ENCODE measurements around the gene SLC4A9.

DNA sequence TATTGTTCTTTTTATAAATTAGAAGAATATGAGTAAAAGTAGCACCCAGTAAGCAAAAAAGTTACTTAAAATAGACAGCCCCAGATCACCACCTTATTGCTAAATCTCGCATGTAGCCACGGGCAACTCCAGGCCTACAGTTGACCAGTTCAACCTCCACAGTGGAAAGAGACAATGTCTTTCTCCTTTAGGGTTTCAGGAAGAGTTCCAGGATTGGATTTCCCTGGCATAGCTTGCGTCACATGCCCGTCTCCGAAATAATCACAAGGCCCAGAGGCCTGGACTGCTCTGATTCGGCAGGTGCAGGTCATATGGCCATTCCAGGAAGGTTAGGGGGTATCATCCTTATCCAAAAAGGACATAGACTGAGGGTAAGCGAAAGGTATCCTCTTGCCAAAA lies 47.2 kb upstream of the SLC4A9 start:
- no peak for TF ChIP-seq CTCF (IDR thresholded peaks at IDR 0.05)
- TF ChIP-seq POLR2A (IDR thresholded peaks at IDR 0.05), result no peak
